GM19099 (cell line): ENCODE measurements around the gene CMTR1.
A peak's percentile ranks its signal among the peaks of the same experiment; 100 is the strongest.

Experiments used
- POLR2A ChIP-seq: IDR thresholded peaks from 3 replicates; pipeline ENCODE4 v1.6.1; 2011; ENCODE audit warnings: low read depth; ENCODE audit not compliant: insufficient read length; ENCODE audit errors: extremely low read depth

Gene CMTR1

DNA sequence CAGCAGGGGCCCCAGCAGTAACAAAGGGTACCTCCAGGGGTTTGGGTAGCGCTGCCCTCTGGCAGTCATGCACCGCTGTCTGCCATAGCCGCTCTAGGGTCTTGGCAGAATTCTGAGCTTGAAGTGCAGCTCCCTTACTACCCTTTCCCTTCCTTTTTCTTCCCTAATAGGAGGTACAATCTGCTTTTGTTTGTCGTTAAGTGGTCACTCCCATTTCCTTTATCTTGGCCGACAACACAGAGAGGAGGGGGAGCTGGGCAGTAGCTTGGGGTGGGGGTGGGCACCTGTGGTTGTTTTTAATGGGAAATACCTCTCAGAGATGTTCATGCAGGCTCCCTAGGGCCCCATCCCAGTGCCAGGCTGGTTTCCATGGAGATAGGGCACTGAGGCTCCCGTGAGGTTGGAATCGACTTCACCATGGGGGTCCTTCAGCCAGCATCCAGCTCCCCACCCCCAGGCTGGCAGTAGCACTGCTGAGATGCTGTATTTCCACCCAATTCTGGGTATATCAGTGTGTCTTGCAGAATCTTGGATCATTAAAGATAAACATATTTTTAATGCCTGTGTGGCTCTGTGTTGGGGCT is 48.0 kb downstream of the CMTR1 start:
- no peak for TF ChIP-seq POLR2A

DNA sequence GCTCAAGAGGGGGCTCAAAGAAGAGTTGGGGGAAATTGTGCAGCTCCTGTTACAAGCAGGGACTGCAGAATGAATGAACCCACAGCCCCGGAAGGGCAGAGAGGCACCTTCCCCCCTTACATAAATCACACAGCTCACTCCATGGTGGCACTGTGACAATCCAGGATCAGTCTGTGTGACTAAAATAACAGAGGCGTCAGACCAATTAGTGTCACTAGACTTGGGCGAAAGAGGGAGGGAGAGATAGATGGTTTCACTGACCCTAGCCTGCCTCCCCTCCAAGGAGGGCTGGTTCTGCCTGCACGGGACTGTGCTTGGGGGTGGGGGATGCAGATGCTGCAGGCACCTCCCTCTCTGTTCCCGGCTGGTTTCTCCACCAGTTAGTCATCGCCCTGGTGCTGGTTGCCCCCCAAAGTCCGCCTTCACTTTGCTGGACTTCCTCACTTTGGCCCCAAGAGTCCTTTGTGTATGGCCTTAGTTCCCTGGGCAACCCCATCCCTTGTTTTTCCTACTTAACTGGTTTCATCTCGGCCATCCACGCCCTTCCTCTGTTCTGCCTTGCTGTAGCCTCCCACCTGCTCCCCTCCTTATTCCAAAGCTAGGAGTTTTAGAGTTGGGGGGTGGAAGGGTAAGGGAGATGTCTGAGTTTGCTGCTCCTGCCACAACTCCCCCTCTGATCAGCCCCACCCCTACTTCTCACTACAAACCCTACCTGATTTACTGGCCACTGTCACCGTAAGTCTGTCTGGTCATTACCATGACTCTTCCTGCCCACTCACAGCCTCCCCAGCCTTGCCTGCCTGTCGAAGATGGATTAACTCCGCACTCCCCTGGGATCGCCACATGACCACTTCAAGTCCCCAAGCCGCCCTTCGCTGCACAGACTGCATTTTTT is 48.9 kb downstream of the CMTR1 start:
- TF ChIP-seq POLR2A: no peak

DNA sequence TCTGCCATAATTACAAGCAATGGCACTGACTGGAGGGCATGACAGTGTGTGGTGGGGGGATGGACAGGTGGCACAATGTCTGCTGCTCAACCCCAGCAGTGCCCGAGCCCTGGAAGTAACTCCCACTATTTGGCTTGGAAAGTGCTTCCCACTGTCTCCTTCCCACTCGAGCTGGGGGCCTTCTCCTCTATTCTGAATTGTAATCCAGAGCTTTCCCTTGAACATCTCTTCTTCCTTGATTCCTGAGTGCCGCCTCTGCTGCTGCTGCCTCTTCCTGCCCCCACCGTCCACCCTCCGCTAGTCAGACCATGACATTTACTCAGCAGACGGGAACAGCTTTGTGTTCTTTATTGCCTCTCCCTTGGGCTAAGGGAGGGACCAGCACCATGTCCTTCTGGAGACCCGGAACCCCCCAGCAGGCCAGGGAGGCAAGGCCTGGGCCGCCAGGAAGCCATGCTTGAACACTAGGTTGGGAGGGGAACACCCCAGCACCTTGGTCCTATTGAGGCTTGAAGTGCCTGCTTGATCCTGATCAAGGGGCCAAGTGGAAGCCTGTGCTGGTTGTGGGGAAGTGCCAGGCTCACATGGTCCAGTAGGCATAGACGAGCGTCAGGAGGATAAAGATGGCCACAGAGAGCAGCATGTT is 49.7 kb downstream of the CMTR1 start:
- TF ChIP-seq POLR2A: no peak

DNA sequence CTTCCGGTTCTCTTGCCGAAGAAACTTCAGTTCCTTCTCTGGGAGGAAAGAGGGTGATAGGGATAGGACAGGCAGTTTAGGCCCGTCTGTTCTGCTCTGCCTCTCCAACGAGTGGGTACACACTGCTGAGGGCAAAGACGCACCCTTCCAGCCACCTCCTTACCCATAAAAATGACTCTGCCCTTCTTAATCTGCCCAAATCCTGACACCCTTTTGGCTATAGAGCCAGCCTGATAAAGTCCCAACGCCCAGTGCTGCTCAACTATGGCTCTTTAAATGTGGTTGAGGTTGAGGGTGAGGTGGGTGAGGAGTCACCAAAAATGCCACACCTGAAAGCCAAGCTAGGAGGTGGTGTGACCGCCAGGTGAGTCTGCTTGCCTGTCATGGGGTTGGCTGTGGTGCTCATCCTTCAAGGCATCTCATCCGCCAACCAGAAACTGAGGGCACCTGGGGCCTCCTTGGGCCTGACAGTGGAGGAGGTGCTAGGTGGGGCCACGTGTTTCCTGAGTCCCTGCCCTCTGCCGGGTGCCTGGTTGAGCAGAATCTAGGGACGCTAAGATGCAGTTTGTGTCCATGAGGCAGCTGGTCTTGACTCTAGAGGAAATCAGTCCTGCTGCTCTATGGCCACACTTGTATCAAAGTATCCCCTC is 50.4 kb downstream of the CMTR1 start:
- TF ChIP-seq POLR2A: no peak

DNA sequence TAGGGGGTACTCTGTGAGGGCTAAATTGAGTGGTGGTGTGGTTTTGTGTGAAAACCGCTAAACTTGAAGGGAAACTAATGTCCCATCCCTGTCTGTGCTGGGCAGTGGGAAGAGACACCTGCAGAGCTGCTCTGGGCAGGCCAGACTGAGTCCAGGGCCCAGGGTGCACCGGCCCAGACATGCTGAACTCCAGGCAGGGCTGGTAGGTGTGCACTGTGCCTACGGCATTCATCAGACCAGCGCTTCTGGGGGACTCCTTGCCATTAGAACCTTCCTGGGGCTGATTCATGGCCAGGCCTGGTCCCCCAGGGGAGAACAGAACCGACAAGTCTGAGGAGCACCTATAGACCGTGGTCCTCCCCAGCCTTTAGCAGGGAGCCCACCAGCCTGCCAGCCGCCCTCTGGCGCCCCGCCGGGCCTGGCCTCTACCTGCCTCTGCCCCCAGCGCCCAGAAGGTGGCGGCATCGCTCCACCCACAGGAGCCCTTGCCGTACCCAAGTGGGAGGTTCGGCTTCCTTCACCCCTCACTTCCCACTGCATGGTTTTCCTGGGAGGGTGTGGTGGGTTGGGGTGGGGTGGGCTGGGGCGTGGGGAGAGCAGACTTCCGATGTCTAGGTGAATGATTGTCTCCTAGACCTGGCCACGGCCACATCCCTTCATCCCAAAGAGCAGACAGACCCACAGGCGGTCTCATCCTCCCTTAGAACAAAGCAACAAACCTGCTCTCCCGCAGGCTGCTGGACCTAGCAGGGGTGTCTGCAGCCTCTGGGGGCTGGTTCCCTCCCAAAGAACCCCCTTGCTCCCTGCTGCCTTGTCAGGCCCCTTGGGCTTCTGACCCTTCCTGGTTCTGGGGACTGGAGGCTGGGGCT is 51.1 kb downstream of the CMTR1 start:
- no peak for TF ChIP-seq POLR2A

DNA sequence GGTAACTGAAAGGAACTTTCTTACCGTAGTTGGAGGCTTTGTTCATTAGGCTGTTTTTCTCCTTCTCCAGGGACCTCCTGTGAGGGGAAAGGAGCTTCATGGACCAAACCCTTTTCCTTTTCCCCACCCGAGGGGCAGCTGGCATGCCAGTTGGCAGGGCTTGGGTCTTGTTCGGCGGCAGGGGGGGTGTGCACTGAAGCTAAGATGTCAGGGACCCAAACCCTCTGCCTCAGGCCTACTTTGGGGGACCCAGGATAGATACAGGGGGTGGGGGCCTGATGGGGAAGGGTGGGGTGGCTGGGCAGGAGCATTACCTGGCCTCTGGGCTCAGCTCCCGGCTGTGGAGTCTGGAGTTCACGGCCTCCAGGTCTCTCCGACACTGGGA is 51.8 kb downstream of the CMTR1 start:
- no peak for TF ChIP-seq POLR2A

- no peak for TF ChIP-seq POLR2A
Observed at GRCh38 chr6:37485291-37485702, 52.3 kb downstream of the CMTR1 start.

DNA sequence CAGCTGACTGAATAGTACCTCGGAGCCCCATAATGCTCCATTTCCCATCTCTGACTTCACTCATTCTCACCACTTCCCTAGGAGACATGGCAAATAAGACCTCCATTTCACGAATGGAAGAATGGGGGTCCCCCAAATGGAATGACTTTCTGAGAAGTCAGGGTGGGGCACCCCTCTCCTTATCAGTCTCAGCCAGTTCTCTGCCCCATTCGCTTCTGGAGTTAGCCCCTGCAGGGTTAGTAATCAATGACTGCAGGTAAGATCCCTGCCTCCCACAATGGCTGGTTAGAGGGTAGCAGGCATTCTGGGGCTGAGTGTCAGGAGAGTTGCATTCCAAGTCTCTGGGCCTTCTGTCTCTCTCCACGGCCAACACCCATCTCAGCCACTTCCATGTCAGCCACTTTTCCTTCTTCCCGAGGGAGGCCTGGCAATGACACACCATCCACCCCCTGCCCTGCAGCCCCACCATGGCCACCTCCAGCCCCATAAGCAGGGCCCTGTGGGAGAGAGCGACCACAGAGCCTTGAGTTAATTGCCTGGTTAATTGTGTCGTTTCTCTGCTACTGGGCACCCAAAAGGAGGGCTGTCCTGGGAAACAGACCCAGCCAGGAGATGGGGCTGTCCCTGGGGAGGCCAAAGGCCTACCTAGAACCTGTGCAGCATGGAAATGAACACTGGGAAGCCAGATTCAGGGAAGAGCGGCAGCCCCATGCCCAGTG is 53.3 kb downstream of the CMTR1 start:
- no peak for TF ChIP-seq POLR2A

DNA sequence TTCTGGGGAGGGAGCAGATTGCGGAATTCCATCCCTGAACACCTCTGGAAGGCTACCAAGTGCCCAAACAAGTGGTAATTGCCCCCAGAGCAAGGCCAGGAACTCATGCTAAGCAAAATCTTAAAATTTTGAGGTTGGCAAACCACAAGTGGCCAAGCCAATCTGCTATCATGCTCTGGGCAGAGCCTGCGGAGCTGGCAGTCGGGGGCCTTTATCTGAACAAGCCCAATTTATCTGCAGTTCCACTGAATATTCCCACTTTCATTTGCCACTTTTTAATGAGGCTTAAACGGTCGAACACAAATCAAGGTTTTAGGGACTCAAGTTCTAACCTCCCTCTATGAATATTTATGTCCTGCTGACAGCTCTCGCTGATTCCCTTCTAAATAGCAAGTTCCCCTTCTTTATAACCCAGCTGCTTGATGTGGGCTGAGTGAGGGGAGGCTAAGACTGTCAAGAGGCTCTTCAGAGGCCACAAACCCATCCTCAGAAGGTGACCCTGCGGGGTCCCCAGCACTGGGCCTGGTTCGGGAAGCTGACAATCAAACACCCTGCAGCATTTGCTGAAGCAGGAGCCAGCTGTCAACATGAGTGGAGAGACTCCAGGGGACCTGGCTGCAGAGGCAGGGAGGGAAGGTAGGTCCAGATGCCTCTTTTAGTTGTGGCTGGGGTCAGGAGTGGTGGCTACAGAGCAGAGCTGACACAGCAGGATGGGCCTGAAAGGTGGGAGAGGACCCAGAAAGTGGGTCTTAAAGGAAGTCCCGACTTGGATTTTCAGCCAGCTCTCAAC is 54.8 kb downstream of the CMTR1 start:
- TF ChIP-seq POLR2A: no peak

GRCh38 chr6:37488476-37488875 is 55.5 kb downstream of the CMTR1 start:
- TF ChIP-seq POLR2A: no peak

DNA sequence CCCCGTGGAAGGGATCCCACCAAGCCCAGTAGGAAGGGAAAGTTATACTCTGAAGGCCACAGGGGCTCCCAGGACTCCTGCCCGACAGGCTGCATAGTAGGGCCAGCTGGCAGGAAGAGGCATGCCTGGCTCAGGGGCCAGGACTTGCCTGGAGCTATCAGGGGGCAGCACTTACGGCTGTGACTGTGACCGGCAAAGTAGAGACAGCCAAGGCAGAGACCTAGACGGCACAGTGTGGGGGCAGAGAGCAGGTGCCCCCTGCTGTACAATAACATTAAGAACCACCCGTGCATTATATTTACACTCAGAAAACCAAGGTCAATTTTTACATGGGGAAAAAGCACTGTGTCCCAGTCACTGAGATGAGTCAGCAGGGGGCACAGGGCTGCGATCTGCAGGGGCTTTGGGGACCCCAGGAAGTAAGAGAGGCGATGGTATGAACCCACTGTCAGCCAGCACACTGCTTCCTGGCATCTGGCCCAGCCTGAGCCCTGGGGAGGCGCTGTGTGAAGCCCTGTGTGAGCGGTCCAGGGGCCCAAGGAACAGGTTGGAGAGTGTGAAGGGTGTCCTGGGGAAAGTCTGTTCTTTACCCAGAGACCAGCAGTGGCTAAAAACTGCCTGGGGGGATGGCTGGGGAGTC is 56.8 kb downstream of the CMTR1 start:
- peak; percentile 7 for TF ChIP-seq POLR2A

DNA sequence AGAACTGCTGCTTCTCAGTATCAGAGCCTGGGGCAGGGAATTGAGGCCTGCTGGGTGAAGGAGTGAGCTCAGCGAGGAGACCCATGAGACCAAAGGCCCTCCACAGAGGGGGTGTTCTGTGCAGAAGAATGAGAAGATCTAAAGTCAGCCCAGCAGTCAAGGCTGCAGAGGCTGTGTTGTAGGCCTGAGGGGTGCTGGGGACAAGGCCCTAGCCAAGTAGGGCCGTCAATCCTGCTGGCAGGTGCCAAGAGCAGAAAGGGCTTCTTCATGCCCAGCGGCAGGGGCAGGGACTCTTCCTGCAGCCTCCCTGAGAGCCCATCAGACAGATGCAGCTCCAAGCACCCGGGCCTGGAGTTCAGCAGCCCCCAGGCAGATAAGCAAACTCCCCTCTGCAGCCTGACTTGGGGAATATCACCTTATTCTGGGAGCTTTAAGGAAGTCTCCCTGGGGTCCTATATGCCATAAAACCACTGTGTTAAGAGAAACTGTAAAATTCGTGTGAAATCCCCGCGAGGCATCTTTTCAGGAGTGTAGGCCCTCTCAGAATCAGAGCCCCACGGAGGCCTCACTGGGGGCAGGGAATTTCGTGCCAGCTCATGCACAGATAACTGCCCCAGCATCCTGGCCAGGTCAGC is 57.6 kb downstream of the CMTR1 start:
- TF ChIP-seq POLR2A: no peak

DNA sequence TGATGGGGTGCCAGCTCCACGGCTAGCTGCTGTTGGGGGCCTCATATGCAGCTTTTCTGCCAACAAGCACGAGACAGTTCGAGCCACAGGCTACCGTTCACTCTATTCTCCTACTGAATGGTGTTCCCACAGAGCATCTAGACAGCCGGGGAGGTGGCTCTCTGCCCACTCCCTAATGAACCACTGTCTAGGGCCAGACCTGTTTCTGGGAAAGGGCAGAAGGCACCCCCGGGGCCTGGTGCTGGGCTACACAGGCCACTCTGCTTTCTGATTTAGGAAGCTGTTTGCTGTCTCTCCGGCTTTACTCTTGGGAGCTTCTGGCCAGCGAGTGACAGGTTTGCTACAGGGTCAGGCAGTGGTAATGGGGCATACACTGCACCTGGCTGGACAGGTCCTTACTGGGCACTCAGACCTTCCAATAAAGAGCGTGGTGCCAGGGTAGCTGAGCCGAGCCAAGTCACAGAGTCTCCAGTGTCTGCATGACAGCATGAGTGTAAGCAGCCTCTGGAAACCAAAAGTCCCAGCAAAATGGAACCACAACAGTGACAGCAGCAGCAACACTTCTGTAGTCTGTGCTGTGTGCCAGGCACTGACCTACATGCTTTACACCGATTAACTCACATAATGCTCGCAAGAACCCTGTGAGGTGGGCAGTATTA is 58.3 kb downstream of the CMTR1 start:
- TF ChIP-seq POLR2A: no peak
